Neural cell (in vitro differentiated cells): Measurements from ENCODE around the gene PPL. TPM values are rescaled to one million over a fixed set of nuclear protein-coding genes. Genes with fewer than 3 reads are reported as not detected.

Source experiments
- H2AFZ ChIP-seq: fragments of 200-600, 300-800 bp; sonication (generic), shearing (Covaris generic); 2 replicates; pipeline ENCODE4 v1.6.0; 2014; ENCODE audit warnings: low read depth, mild to moderate bottlenecking, antibody characterized with exemption, low read length, moderate library complexity
- H3F3A ChIP-seq: fragments of 200-600 bp; shearing (Covaris generic); 2 replicates; pipeline ENCODE4 v1.6.1; 2016; ENCODE audit warnings: mild to moderate bottlenecking, moderate library complexity, mixed read lengths, antibody characterized with exemption, low read length; ENCODE audit not compliant: insufficient read depth, poor library complexity, severe bottlenecking
- H3K27ac ChIP-seq: fragments of 200-600, 300-800 bp; sonication (generic), shearing (Covaris generic); 2 replicates; pipeline ENCODE4 v1.5.1; 2014; ENCODE audit warnings: mild to moderate bottlenecking, low read length, moderate library complexity
- H3K27me3 ChIP-seq: fragments of 300-800, 200-600 bp; sonication (generic), shearing (Covaris generic); 2 replicates; pipeline ENCODE4 v1.6.0; 2014; ENCODE audit warnings: mild to moderate bottlenecking, low read depth, low read length, moderate library complexity; ENCODE audit not compliant: insufficient read depth
- H3K36me3 ChIP-seq: fragments of 300-800, 200-600 bp; sonication (generic), shearing (Covaris generic); 2 replicates; pipeline ENCODE4 v1.5.1; 2014; ENCODE audit warnings: mild to moderate bottlenecking, antibody characterized with exemption, low read length, moderate library complexity; ENCODE audit not compliant: insufficient read depth
- H3K4me2 ChIP-seq: fragments of 300-800, 200-600 bp; sonication (generic), shearing (Covaris generic); 2 replicates; pipeline ENCODE4 v1.6.0; 2014; ENCODE audit warnings: mild to moderate bottlenecking, low read length
- H3K4me3 ChIP-seq: fragments of 300-800, 200-600 bp; sonication (generic), shearing (Covaris generic); 2 replicates; pipeline ENCODE4 v1.5.1; 2014; ENCODE audit warnings: mild to moderate bottlenecking, low read length, moderate library complexity
- H3K79me2 ChIP-seq: fragments of 200-600 bp; shearing (Covaris generic); replicated peaks from 2 replicates; pipeline ENCODE4 v1.6.0; 2014; ENCODE audit warnings: mild to moderate bottlenecking, low read length, moderate library complexity; ENCODE audit not compliant: insufficient read depth
- H3K9ac ChIP-seq: fragments of 300-800, 200-600 bp; sonication (generic), shearing (Covaris generic); 2 replicates; pipeline ENCODE4 v1.6.1; 2016; ENCODE audit warnings: mild to moderate bottlenecking, low read length, mixed read lengths
- H3K9me2 ChIP-seq: fragments of 200-600 bp; shearing (Covaris generic); 2 replicates; pipeline ENCODE4 v1.6.1; 2016; ENCODE audit warnings: mild to moderate bottlenecking, low read length, mixed read lengths; ENCODE audit not compliant: insufficient read depth
- H3K9me3 ChIP-seq: fragments of 200-600, 300-800 bp; sonication (generic), shearing (Covaris generic); 2 replicates; pipeline ENCODE4 v1.6.1; 2016; ENCODE audit warnings: mild to moderate bottlenecking, mixed run types, low read length, moderate library complexity, mixed read lengths
- H4K20me1 ChIP-seq: fragments of 200-600 bp; shearing (Covaris generic); 2 replicates; pipeline ENCODE4 v1.6.1; 2016; ENCODE audit warnings: mild to moderate bottlenecking, mixed run types; ENCODE audit not compliant: insufficient read depth
- CTCF ChIP-seq: fragments of 450-650 bp; IDR thresholded peaks from 2 replicates; pipeline ENCODE4 v1.5.1; 2014; ENCODE audit warnings: antibody characterized with exemption, mild to moderate bottlenecking, moderate library complexity; ENCODE audit not compliant: poor library complexity, severe bottlenecking
- EP300 ChIP-seq: fragments of 450-650 bp; conservative IDR thresholded peaks from 2 replicates; pipeline ENCODE4 v1.6.1; 2014; ENCODE audit warnings: antibody characterized with exemption, mild to moderate bottlenecking, moderate library complexity; ENCODE audit not compliant: poor library complexity, severe bottlenecking
- EZH2 ChIP-seq: fragments of 200-600, 300-800 bp; shearing (Covaris generic), sonication (generic); IDR thresholded peaks from 2 replicates; pipeline ENCODE4 v1.6.1; 2014; ENCODE audit warnings: antibody characterized with exemption, low read length, borderline replicate concordance, mild to moderate bottlenecking; ENCODE audit not compliant: insufficient read depth, poor library complexity, severe bottlenecking
- MXI1 ChIP-seq: fragments of 450-650 bp; conservative IDR thresholded peaks from 2 replicates; pipeline ENCODE4 v1.6.1; 2014; ENCODE audit warnings: antibody characterized with exemption, mild to moderate bottlenecking; ENCODE audit not compliant: poor library complexity, severe bottlenecking
- POLR2AphosphoS5 ChIP-seq: IDR thresholded peaks from 2 replicates; pipeline ENCODE4 v1.6.1; 2012
- RAD21 ChIP-seq: fragments of 450-650 bp; conservative IDR thresholded peaks from 2 replicates; pipeline ENCODE4 v1.6.1; 2014; ENCODE audit warnings: antibody characterized with exemption, mild to moderate bottlenecking, moderate library complexity
- REST ChIP-seq: IDR thresholded peaks from 2 replicates; pipeline ENCODE4 v1.6.1; 2012; ENCODE audit warnings: borderline replicate concordance
- SMC3 ChIP-seq: fragments of 450-650 bp; conservative IDR thresholded peaks from 2 replicates; pipeline ENCODE4 v1.6.1; 2014; ENCODE audit warnings: antibody characterized with exemption, mild to moderate bottlenecking, moderate library complexity; ENCODE audit not compliant: poor library complexity
- TAF1 ChIP-seq: IDR thresholded peaks from 2 replicates; pipeline ENCODE4 v1.6.1; 2012; ENCODE audit warnings: low read depth
- polyA plus RNA-seq: library from polyadenylated mRNA; depleted of rRNA; stranded (reverse); fragments of >200 nt; gene quantifications from 2 replicates; pipeline ENCODE4 v1.2.3, GENCODE V29; 2014

The PPL gene
- polyA plus RNA-seq, 1 donor from 2014 or later, result 0.81 TPM

GRCh38 chr16:4925293-4925607 is 11.7 kb downstream of the PPL start:
- Histone ChIP-seq H3K9ac (no peak overlapping the region), H3K9me3 (no peaks in the 10 kb centered on the region), H3K4me2 (no peak overlapping the region), H3K9me2 (no peaks in the 10 kb centered on the region), H3F3A (no peaks in the 10 kb centered on the region), H3K27ac (no peak overlapping the region), H3K36me3 (no peaks in the 10 kb centered on the region), H2AFZ (no peak overlapping the region), H4K20me1 (no peaks in the 10 kb centered on the region), H3K27me3 (no peaks in the 10 kb centered on the region), H3K79me2 (no peaks in the 10 kb centered on the region), H3K4me3 (no peak overlapping the region)
- TF ChIP-seq POLR2AphosphoS5 (no peak), MXI1 (no peak), EP300 (no peak), REST (no peak), TAF1 (no peak), RAD21 (no peak), EZH2 (no peak), CTCF (no peak), SMC3 (no peak)

GRCh38 chr16:4924593-4925292 is 12.2 kb downstream of the PPL start:
- TF ChIP-seq MXI1 (no peak), TAF1 (no peak), EZH2 (no peak), EP300 (no peak), POLR2AphosphoS5 (no peak), CTCF (no peak)
- H3K36me3 ChIP-seq, result no peaks in the 10 kb centered on the region
- H3F3A ChIP-seq, result no peaks in the 10 kb centered on the region
- no peak overlapping the region for H3K27ac ChIP-seq
- no peak overlapping the region for H3K4me2 ChIP-seq
- no peaks in the 10 kb centered on the region for H4K20me1 ChIP-seq
- no peaks in the 10 kb centered on the region for H3K79me2 ChIP-seq
- H3K27me3 ChIP-seq, result no peaks in the 10 kb centered on the region
- H3K9me3 ChIP-seq, result no peaks in the 10 kb centered on the region
- no peak overlapping the region for H2AFZ ChIP-seq
- no peaks in the 10 kb centered on the region for H3K9me2 ChIP-seq
- no peak overlapping the region for H3K4me3 ChIP-seq
- H3K9ac ChIP-seq, result no peak overlapping the region
